ENCODE results near the gene RBM24. TPM values are rescaled to one million over a fixed set of nuclear protein-coding genes. Genes with fewer than 3 reads are reported as not detected.

Gene RBM24
- total and polyA plus RNA-seq, 7 donors: 1.3 to 34.1 (median 8.3) TPM

DNA sequence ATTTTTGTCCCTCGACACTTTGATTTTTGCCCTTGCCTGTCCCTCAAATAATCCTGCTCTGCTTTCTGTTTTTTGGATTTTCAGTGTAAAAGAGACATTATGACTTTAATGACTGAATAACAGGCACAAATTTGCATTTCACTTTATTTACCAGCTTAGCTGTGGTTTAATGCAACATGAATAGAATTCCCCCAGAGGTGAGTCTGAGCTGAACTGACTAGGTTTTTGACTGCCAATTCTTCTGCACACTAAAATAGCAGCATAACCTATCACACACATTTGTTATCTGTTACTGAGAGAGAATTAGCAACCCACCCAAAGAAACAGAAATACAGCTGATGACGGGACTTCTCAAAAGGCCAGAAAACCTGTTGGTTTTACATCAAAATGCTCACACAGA is 3.9 kb upstream of the RBM24 start:
- Histone ChIP-seq H3K36me3 (no peaks in the 10 kb centered on the region), H3K9me3 (no peaks in the 10 kb centered on the region), H3K27ac (peak overlapping the region; percentile 92 to 95 (median 94)), H3K4me1 (peaks cover 0 to 42% (median 23%) of the 10 kb centered on the region in 4 donors), H3K27me3 (no peaks in the 10 kb centered on the region), H3K4me3 (no peak overlapping the region)
- WGBS, 2 donors: 89 to 96% methylated on average over 2 of the region's 2 CpGs
- intact Hi-C loops (cut with DNase I): loop anchor here (5.0 kb wide), 1 partner anchor 120 kb away; no protein-coding TSS in a partner anchor
- no peak for DNase-seq
- no peak for TF ChIP-seq EP300 (IDR thresholded peaks at IDR 0.05)
- TF ChIP-seq, protein P1, sequence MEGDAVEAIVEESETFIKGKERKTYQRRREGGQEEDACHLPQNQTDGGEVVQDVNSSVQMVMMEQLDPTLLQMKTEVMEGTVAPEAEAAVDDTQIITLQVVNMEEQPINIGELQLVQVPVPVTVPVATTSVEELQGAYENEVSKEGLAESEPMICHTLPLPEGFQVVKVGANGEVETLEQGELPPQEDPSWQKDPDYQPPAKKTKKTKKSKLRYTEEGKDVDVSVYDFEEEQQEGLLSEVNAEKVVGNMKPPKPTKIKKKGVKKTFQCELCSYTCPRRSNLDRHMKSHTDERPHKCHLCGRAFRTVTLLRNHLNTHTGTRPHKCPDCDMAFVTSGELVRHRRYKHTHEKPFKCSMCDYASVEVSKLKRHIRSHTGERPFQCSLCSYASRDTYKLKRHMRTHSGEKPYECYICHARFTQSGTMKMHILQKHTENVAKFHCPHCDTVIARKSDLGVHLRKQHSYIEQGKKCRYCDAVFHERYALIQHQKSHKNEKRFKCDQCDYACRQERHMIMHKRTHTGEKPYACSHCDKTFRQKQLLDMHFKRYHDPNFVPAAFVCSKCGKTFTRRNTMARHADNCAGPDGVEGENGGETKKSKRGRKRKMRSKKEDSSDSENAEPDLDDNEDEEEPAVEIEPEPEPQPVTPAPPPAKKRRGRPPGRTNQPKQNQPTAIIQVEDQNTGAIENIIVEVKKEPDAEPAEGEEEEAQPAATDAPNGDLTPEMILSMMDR (IDR thresholded peaks at IDR 0.05): no peak

DNA sequence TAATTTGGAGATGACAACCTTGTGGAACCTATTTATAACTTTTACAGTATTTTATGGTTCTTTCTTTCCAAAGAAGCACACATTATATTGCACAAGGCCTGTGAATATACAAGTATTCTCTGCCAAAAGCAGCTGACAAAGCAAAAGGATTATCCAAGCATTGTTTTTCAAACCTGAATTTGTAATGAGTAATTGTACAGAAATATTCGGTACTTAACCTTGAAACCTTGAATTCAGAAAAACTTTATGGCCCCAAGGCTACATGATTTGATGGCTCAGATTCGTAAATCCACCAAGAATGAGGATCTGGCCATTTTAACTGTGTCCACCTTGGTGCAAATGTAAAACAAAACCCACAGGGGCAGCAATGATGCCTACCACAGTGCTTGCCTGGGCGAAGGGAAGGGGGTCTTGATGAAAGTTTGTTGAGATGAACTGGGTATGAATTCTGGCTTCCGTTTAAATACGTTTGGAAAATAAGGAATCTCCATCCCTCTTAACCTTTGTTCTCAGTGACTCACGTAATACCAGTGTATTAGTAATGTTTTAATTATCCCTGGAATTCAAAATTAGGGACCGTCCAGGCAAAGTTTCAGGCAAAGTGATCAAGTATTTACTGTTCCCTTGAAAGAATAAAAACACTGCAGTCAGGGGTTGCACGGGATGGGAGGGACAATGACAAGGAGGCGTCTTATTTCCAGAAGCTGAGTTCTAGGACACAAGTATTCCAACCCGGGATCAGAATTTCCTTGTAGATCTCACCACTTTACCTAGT is 2.7 kb upstream of the RBM24 start:
- intact Hi-C loops (cut with DNase I): loop anchor here (5.0 kb wide), 1 partner anchor 121 kb away; no protein-coding TSS in a partner anchor
- no peaks in the 10 kb centered on the region for H3K9me3 ChIP-seq
- TF ChIP-seq, protein P1 (IDR thresholded peaks at IDR 0.05): no peak
- TF ChIP-seq POLR2A (IDR thresholded peaks at IDR 0.05) (no peak), POLR2AphosphoS5 (IDR thresholded peaks at IDR 0.05) (peak in 2 of 4 donors; percentile 31 to 58), EP300 (IDR thresholded peaks at IDR 0.05) (peak in 1 of 4 donors; percentile 47)
- 57 to 76% methylated on average over 10 of the region's 10 CpGs for WGBS, 2 donors
- DNase-seq: no peak
- H3K27me3 ChIP-seq: no peaks in the 10 kb centered on the region
- peak overlapping the region; percentile 92 to 95 (median 94) for H3K27ac ChIP-seq
- peaks cover 0 to 54% (median 33%) of the 10 kb centered on the region in 4 donors for H3K4me1 ChIP-seq
- H3K36me3 ChIP-seq: no peaks in the 10 kb centered on the region
- no peak overlapping the region for H3K4me3 ChIP-seq

DNA sequence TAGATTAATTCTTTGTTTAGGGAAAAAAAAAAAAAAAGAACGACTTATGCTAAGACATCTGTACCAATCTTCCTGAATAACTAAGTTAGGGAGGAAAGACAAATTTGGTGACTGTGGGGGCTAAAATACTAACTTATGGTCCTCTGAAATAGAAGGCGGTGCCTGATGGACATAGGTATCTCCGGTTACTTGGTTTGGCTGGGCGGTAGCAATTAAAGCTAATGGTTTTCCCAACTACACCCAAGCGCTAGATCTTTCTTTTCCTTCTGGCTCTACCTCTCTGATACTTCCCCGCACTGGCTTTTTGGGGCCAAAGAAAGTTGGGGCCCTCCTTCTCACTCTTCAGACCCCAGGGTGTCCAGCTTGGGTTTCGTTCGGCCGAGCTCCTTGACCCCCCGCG is 1.0 kb upstream of the RBM24 start:
- TF ChIP-seq, protein P1 (IDR thresholded peaks at IDR 0.05): no peak
- no peak for TF ChIP-seq POLR2A (IDR thresholded peaks at IDR 0.05)
- TF ChIP-seq EP300 (IDR thresholded peaks at IDR 0.05): no peak
- no peak for TF ChIP-seq POLR2AphosphoS5 (IDR thresholded peaks at IDR 0.05)
- Histone ChIP-seq H3K27ac (peak overlapping the region; percentile 92 to 95 (median 94)), H3K9me3 (no peaks in the 10 kb centered on the region), H3K4me3 (peak overlapping the region; percentile 80 to 93 (median 89)), H3K4me1 (peaks cover 0 to 71% (median 34%) of the 10 kb centered on the region in 4 donors), H3K27me3 (no peaks in the 10 kb centered on the region), H3K36me3 (peaks cover 0 to 9% (median 0%) of the 10 kb centered on the region in 4 donors)
- intact Hi-C loops (cut with DNase I): loop anchor here (2.0 to 5.0 kb wide), 4 partner anchors 115 to 322 kb away; partner anchors contain the start of gene FAM8A1
- WGBS, 2 donors: 65 to 85% methylated on average over 11 of the region's 11 CpGs
- DNase-seq: no peak

DNA sequence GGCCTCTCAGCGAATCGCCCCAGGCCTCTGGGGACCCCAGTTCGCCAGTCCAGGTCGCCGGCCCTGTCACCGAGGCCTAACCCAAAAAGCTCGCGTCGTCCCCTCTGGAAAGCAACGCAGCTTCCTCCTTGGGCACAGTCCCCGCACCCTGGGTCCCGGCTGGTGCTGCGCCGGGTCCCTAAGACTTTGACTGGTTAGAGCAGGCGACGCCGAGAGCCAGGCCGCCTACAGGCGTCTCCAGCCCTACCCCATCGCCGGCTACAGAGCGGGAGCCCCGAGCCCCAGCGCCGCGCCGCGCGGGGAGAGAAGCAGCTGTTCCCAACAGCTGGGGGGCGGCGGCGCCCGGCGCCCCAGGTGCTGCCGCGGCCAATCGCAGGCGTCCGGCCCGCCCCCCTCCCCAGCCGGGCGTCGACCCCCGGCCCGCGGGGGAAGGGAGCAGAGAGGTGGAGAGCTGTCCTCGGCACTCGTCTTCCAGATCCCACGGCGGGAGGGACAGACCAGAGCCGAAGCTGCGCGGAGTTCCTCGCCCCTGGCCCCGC is 540 bp upstream of the RBM24 start:
- H3K4me1 ChIP-seq: peaks cover 0 to 76% (median 37%) of the 10 kb centered on the region in 4 donors
- no peaks in the 10 kb centered on the region for H3K9me3 ChIP-seq
- peak; percentile 77 for DNase-seq
- 6 to 16% methylated on average over 55 of the region's 55 CpGs for WGBS, 2 donors
- H3K4me3 ChIP-seq: peak overlapping the region; percentile 80 to 93 (median 89)
- H3K27me3 ChIP-seq: no peaks in the 10 kb centered on the region
- H3K36me3 ChIP-seq: peaks cover 0 to 14% (median 0%) of the 10 kb centered on the region in 4 donors
- H3K27ac ChIP-seq: peak overlapping the region; percentile 92 to 95 (median 94)
- intact Hi-C loops (cut with DNase I): loop anchor here (2.0 to 5.0 kb wide), 4 partner anchors 114 to 322 kb away; partner anchors contain the start of gene FAM8A1
- TF ChIP-seq, protein P1 (IDR thresholded peaks at IDR 0.05): no peak
- TF ChIP-seq POLR2AphosphoS5 (IDR thresholded peaks at IDR 0.05): peak; percentile 49 to 81 (median 65)

Measured in sigmoid colon (tissue), 7 donors.